Fibroblast of peridontal ligament (primary cell): ENCODE data around the gene KRT80.

ENCODE experiments used
- DNase-seq: peaks from one replicate; pipeline ENCODE4 v3.0.0-alpha.2; 2010; ENCODE audit errors: extremely low read depth

Gene KRT80

GRCh38 chr12:52155048-52155868, 36.6 kb downstream of the KRT80 start:
- DNase-seq: peak; percentile 38

GRCh38 chr12:52152905-52153317, 38.9 kb downstream of the KRT80 start:
- no peak for DNase-seq

- peak; percentile 51 for DNase-seq
Observed at GRCh38 chr12:52151837-52152783, 39.7 kb downstream of the KRT80 start.

DNA sequence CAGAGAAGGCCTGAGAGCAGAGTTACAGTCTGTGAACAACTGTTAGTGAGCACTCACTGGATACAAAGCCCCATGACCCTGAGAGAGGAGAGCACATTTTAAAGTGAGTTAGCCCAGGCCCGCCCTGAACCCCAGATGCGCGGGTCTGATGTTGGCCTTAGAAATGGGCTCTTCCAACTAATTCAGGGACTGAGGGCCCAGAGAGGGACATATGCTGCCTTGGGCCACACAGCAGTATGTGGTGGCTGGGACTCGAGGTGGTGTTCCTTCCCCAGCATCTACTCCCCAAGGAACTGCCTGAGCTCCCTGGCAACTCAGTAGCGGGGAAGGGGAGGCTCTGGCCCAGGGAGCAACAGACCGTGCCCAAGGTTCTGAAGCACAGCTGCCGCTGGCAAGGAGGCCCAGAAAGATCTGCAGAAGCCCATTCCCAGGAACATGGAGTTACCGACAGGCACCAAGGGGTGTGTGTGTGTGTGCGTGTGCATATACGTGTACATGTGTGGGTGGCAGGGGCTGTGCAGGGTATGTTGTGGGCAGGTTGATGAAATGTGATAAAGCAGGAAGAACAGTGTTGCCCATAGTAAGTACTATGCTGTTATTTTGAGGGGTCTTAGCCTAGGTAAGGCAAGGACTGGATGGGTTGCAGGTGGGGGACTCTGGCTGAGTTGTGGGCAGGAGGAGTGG, 40.5 kb downstream of the KRT80 start:
- DNase-seq: no peak

DNA sequence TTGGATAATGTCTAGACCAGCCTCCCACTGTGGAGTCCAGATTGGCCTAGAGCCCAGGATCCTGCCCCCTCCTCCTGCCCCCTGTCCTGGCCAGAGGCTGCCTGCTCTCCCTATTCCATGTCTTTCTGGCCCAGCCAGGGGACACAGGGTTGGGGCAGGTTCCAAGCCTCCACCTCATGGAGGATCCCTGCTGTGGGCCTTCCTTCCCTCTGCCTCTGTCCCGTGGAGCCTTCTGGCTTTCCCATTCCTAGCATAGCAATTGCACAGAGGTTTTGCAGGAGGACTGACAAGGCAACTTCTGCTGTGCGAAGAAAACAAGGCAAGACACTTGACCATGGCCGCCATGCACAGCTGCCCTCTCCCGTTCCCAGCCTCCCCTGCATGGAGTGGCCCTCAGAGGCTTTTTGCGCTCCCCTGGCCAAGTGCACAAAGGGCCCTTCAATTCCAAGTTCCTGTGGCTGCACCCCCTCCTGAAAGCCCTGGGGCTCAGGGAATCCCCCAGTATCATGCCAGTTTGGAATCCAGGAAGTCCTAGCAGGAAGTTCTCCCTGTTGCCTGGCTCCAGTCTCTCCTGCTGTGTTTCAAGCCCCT, 42.1 kb downstream of the KRT80 start:
- DNase-seq: no peak

DNA sequence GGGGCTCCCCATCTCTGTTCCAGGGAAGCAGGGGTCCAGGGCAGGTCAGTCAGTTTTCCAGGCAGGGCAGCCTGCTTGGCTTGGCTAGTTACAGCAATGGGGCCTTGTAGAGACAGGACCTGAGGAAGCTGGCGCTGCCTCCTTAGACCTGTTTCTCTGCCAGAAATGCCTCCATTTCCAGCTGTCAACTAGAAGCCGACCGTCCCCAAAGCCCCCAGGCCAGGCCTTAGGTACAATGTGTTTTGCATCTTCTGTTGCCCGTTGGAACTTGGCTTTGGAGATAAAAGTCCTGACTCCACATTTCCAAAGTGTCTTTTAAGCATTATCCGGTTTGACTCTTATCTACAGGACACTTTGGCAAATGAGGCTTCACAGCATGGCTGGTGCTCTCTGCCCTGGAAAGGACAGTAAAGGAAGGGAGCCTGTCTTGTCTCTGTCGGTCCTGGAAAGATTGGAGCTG, 42.6 kb downstream of the KRT80 start:
- no peak for DNase-seq

GRCh38 chr12:52148464-52149181, 43.2 kb downstream of the KRT80 start:
- no peak for DNase-seq

DNA sequence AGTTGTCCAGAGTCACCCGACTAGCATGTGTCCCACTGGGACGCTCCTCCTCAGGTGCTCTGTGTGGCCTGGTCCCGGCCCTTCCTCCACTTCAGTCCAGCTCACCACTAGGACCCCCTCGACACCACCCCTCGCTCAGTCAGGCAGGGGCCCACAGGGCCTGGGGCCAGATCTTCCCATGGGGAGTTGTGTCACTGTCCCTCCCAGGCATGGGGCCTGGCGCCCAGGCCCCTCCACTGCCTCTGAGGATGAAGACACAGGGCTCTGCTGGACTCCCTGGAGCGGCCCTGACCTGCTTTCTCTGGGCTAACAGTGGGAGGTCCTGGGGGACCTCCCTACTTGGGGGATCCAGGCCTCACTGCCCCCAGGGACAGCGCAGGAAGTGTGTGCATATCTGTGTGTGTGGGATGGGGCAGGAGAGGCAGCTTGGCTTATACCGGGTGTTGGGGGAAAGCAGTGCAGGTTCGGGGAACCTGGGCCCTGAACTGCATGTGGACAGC, 43.8 kb downstream of the KRT80 start:
- no peak for DNase-seq

DNA sequence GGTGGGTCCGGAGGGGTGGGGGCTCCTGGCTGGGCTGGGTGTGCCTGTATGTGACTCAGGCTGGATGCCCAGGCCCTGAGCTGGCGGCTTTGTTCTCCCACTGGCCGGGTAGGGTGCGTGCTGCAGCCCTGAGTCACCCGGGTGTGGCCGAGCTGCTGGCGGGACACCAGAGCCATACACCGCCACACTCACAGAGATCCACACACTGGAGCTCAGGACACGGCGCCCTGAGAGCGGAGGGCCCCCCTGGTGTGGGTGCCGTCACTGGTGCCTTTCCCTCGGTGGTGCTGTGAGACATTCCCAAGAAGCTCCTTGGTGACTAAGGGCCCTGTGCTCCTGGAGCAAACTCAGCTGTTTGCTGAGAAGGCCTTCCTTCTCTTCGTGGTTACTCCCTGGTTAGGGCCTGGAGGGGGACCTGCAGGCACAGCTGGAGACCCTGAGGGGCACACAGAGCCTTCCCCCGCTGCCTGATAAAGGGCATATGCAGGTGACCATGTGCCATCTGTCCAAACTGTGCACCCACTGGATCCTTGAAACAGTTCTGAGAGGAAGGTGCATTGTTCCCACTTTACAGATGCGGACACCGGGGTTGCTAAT, 44.3 kb downstream of the KRT80 start:
- DNase-seq: peak; percentile 96

DNA sequence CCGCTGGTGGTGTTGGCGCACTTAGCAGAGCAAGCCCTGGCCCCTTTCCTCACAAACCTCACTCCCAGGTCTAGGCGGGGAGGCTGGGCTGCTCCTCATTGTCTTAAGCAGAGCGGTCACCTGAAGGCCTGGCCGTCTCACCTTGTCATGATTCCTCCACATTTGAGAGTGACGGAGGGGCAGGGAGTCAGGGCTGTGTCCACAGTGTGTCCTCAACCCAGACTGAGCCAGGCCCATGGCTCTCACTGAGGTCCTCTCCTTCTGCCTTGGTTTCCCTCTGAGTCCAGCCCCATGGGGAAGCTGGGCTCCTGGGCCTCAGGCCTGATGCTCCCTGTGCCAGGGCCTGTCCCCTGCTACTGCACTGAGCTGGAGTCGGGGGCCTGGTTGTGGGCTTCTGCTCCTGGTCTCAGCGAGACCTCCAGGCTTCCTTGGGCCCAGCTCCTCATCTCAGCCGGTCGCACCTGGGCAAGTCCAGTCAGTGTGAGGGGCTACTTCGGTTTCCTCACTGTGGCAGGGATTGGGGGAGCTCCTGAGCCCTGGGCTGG, 44.9 kb downstream of the KRT80 start:
- DNase-seq: no peak

GRCh38 chr12:52146089-52146821, 45.6 kb downstream of the KRT80 start:
- DNase-seq: no peak

GRCh38 chr12:52145228-52146088, 46.4 kb downstream of the KRT80 start:
- no peak for DNase-seq

DNA sequence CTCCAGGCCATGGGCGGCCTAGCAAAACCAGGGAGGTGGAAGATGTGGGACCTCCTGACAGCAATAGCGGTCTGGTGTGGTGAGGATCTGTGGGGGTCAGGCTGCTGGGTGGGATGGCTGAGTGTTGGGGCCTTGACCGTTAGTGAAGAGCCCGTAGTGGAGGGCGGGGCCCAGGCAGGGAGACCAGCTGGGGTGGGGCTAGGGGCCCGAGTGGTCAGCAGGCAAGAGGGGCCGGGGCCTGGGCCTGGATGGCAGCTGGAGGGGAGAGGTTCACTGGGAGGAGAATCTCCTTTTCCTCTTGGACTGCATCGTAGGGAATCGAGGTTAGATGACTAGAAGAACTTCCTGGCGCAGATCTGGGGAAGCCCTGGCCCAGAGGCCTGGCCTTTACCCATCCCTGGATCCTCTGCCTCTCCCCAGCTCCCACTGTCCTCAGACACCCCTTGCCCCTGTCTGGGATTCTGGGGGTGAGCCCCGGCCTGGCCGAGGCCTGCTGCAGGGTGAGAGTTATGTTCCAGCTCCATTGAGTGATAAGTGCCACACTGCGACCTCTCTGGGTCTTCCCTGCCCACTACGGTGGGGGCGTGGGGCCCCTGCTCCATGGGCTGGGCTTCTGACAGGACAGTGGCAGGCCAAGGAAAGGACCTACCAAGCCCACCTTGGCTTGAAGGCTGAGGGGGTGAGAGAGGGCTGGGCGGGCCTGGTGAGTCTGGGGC, 47.1 kb downstream of the KRT80 start:
- no peak for DNase-seq

DNA sequence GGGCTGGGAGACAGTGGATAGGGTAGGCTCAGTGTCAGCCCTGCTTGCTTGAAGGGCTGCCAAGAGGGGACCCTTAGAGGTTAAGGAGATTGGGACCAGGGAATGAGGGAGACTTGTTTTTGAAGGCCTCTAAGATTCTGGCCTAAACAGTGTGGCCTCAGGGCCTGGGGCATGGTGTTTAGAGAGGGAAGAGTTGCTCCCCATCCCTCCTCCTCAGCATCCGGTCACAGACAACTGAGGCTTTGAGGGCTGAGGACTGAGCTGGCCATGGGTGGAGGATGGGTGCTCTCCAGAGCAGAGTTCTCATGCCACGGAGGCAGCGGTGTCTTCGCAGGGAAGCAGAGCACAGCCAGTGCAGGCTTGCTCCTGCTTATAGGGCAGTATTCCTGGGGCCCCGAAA, 49.4 kb downstream of the KRT80 start:
- DNase-seq: no peak

- DNase-seq: no peak
Observed at GRCh38 chr12:52141875-52142274, 49.9 kb downstream of the KRT80 start.

GRCh38 chr12:52141306-52141705, 50.5 kb downstream of the KRT80 start:
- DNase-seq: no peak

DNA sequence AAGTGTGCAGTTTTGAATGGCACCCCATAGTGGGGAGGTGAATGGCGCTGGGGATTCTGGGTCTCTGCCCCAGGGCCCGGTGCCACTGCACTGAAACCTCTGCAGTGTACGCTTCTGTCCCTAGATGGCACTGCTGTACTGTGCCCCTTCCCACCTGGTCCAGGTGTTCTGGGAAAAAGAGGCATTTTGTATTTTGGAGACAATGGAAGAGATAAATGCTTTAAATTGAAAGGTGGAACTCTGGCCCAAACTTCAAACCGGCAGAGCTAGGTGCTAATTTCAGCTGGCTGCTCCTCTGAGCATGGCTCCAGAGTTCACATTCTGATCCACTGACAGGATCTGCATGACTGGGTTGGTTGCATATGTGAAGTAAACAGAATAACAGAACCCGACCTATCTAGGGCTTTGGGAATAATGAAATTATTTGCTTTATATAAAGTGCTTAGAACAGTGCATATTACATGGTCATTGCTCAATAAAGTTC, 52.2 kb downstream of the KRT80 start:
- DNase-seq: peak; percentile 55

- no peak for DNase-seq
Observed at GRCh38 chr12:52139147-52139546, 52.7 kb downstream of the KRT80 start.
